Muscle of leg (tissue), 11 donors: ENCODE data around the gene HERPUD1. TPM values are rescaled to one million over a fixed set of nuclear protein-coding genes. Genes with fewer than 3 reads are reported as not detected.
"Not testable (repeated sequence)": the region's sequence is repeated elsewhere in the genome, so short reads cannot be mapped to it uniquely, and the experiment has no call there.

Source experiments
- DNase-seq: peaks from one replicate; pipeline ENCODE4 v3.0.0; 2013
- H3K27ac ChIP-seq: one replicate; pipeline ENCODE4 v1.5.1; 2013; ENCODE audit warnings: mild to moderate bottlenecking, low read length, control low read depth
- H3K27me3 ChIP-seq: one replicate; pipeline ENCODE4 v1.6.1; 2013; ENCODE audit warnings: low read length; ENCODE audit not compliant: control insufficient read depth, insufficient read depth
- H3K36me3 ChIP-seq: one replicate; pipeline ENCODE4 v1.6.1; 2013; ENCODE audit warnings: low read length; ENCODE audit not compliant: control insufficient read depth, insufficient read depth
- H3K4me1 ChIP-seq: one replicate; pipeline ENCODE4 v1.6.1; 2013; ENCODE audit warnings: low read length; ENCODE audit not compliant: control insufficient read depth, insufficient read depth
- H3K4me3 ChIP-seq: one replicate; pipeline ENCODE4 v1.5.1; 2013; ENCODE audit warnings: low read length, control low read depth
- H3K9me3 ChIP-seq: replicated peaks from 2 replicates; pipeline ENCODE4 v1.6.1; 2013; ENCODE audit warnings: low read depth, low read length; ENCODE audit not compliant: control insufficient read depth
- WGBS: methylation state at CpG from one replicate; pipeline ENCODE4 v1.1.5; 2013; ENCODE audit warnings: missing lambda C conversion rate; ENCODE audit not compliant: insufficient coverage; 5-methylcytosine and 5-hydroxymethylcytosine counted together
- polyA plus RNA-seq, 8 donors: library from polyadenylated mRNA; unstranded; fragments of 120-200 nt; gene quantifications; one replicate each; pipeline versions ENCODE4 v1.2.1 to v1.2.3, GENCODE V29; 2013; ENCODE audit warnings: inconsistent platforms in 1 of 8, low replicate concordance in 1 of 8; ENCODE audit not compliant: insufficient read length in 8 of 8, insufficient read depth in 1 of 8
- total RNA-seq: library from RNA; stranded (reverse); fragments of 120-200 nt; gene quantifications from one replicate; pipeline ENCODE4 v1.2.4, GENCODE V29; 2013

The HERPUD1 gene
- total and polyA plus RNA-seq, 9 donors: 41.9 to 89.0 (median 59.7) TPM

DNA sequence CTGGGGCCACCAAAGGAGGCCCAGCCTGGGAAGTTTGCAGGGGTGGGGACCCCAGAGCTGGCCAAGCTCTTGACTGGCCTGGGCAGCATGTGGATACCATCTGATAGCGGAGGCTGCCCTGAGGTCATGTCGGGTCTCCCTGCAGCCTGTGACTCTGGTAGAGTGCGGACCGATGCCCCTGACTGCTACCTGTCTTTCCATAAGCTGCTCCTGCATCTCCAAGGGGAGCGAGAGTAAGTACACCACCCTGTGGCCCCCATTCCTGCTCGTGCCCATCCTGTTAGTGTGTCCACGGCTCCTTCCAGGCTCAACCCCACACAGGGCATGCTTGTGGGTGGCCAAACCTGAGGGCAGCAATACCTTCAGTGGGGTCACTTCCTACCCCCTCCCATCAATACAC lies 37.8 kb downstream of the HERPUD1 start:
- H3K27ac ChIP-seq: no peak overlapping the region
- H3K4me1 ChIP-seq: peaks cover 16% of the 10 kb centered on the region
- no peak for DNase-seq
- WGBS: 96% methylated on average over 7 of the region's 7 CpGs
- no peak overlapping the region for H3K4me3 ChIP-seq
- no peaks in the 10 kb centered on the region for H3K27me3 ChIP-seq
- no peaks in the 10 kb centered on the region for H3K9me3 ChIP-seq
- no peaks in the 10 kb centered on the region for H3K36me3 ChIP-seq

DNA sequence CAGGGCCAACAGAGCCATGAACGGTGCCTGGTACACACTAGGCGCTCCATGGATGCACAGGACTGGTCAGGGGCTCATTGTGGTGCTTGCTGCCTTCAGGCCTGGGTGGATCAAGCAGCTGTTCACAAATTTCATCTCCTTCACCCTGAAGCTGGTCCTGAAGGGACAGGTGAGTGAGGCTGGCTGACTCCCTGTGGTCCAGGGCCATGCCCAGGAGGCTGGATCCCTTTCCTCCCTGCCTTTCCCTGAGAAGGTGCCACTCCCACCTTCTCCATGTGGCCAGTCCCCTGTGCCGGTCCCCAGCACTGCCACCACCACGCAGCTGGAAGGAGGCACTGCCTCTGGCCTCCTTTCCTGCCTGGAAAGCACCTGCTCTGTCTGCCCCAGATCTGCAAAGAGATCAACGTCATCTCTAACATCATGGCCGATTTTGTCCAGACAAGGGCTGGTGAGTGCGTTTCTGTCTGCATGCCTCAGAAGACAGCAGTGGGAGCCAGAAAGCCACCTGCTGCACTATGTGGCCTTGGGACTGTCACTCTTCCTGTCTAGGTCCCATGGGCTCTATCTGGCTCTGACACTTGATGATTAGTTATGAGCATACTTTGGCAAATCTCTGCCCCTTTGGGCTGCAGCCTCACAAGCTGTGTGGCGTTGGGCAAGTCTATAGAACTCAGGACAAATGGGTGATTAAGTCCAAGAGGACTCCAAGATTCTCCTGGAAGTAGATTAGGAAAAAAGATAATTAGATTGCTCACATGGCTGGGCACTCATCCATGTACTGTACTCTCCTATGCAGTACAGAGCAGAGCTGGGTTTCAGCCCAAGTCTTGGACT lies 39.2 kb downstream of the HERPUD1 start:
- Histone ChIP-seq H3K27ac (no peak overlapping the region), H3K4me3 (no peak overlapping the region), H3K4me1 (peaks cover 11% of the 10 kb centered on the region), H3K9me3 (no peaks in the 10 kb centered on the region), H3K27me3 (no peaks in the 10 kb centered on the region), H3K36me3 (no peaks in the 10 kb centered on the region)
- WGBS: 46% methylated on average over 8 of the region's 8 CpGs
- no peak for DNase-seq

DNA sequence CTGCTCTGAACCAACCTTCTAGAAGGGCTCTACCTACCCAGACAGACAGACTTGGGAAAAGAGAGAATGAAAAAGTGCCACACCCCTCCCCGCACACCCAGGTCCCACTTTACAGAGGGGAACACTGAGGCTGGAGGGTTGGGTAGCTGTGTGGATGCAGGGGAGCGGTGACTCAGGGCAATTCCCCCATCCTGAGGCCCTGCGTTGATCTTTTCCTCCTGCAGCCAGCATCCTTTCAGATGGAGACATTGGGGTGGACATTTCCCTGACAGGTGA lies 39.8 kb downstream of the HERPUD1 start:
- H3K4me3 ChIP-seq: no peak overlapping the region
- H3K4me1 ChIP-seq: peaks cover 11% of the 10 kb centered on the region
- H3K27ac ChIP-seq: no peak overlapping the region
- H3K36me3 ChIP-seq: no peaks in the 10 kb centered on the region
- no peak for DNase-seq
- no peaks in the 10 kb centered on the region for H3K9me3 ChIP-seq
- no CpG with 5 or more reads among the region's 3 CpGs for WGBS
- no peaks in the 10 kb centered on the region for H3K27me3 ChIP-seq

DNA sequence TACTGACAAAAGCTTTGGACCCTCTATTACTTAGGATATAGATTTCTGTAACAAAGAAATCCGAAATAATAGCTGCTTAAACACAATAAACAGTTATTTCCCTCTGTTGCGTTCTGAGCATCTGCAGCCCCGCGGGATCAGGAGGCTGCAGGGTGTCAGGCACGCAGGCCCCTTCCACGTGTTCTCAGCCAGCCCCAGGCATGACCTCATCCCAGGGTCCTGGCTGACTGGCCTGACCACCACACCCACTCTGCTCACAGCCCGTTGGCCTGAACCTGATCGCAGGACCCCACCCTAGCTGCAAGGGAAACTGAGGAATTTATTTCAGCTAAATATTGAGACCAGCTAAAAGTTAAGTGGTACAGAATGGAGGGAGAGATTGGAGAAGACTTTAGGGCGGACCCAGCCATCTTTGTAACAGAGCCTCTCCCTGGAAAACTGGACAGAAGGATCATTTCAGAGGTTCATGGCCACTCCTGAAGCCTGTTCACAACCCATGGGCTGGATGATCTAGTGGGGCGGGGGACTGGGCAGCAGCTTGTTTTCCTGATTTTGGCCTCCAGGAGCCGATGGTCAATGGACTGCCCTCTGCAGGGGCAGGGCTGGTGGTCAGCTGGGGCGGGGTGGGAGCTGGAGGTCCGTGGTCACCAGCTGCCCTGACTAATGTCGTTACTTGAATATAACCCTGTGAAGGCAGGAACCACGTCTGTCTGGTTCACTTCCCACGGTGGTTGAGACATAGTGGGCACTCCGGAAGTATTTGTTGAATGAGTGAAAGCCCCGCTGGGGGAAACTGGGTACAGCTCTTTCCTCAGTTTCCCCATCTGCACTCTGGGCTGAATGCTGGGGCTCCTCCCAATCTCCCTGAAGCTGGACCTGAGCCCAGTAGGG lies 40.7 kb downstream of the HERPUD1 start:
- Histone ChIP-seq H3K4me3 (no peak overlapping the region), H3K36me3 (no peaks in the 10 kb centered on the region), H3K27me3 (no peaks in the 10 kb centered on the region), H3K9me3 (no peaks in the 10 kb centered on the region), H3K27ac (no peak overlapping the region), H3K4me1 (peaks cover 11% of the 10 kb centered on the region)
- 64% methylated on average over 14 of the region's 18 CpGs for WGBS
- peak; percentile 52 for DNase-seq

DNA sequence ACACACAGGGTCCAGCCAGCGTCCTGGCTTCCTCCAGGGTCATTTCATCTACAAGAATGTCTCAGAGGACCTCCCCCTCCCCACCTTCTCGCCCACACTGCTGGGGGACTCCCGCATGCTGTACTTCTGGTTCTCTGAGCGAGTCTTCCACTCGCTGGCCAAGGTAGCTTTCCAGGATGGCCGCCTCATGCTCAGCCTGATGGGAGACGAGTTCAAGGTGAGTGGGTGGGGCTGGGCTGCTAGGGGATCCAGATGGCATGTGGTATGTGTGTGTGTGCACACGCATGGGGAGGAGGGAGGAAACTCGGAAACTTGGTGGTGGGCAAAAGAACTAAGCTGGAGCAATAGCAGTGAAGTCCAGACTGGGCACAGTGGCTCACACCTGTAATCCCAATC lies 41.4 kb downstream of the HERPUD1 start:
- DNase-seq: no peak

DNA sequence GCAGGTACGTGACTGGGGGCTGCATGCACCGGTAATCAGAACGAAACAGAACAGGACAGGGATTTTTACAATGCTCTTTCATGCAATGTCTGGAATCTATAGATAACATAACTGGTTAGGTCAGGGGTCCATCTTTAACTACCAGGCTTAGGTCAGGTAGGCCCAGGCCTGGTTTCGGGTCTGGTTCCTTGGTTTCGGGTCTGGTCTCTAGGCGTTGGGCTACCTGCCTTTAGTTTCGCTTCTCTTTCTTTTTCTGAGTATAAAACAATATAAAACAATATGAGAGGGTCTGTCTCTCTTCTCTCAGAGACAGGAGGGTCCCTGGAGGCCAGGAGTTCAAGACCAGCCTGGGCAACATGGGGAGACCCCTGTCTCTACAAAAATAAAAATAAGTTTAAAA lies 42.0 kb downstream of the HERPUD1 start:
- H3K27ac ChIP-seq, DNase-seq, H3K9me3 ChIP-seq, H3K27me3 ChIP-seq, H3K4me3 ChIP-seq, H3K36me3 ChIP-seq: not testable (repeated sequence)
- 80% methylated on average over 2 of the region's 7 CpGs for WGBS
- H3K4me1 ChIP-seq: peaks cover 11% of the 10 kb centered on the region

More for the DNA sequence above, 41.4 kb downstream of the HERPUD1 start:
- H3K4me3 ChIP-seq: no peak overlapping the region
- H3K27ac ChIP-seq: no peak overlapping the region
- H3K4me1 ChIP-seq: peaks cover 11% of the 10 kb centered on the region
- H3K36me3 ChIP-seq: no peaks in the 10 kb centered on the region
- H3K27me3 ChIP-seq: no peaks in the 10 kb centered on the region
- H3K9me3 ChIP-seq: no peaks in the 10 kb centered on the region
- whole genome bisulfite sequencing: 54% methylated on average over 7 of the region's 9 CpGs

DNA sequence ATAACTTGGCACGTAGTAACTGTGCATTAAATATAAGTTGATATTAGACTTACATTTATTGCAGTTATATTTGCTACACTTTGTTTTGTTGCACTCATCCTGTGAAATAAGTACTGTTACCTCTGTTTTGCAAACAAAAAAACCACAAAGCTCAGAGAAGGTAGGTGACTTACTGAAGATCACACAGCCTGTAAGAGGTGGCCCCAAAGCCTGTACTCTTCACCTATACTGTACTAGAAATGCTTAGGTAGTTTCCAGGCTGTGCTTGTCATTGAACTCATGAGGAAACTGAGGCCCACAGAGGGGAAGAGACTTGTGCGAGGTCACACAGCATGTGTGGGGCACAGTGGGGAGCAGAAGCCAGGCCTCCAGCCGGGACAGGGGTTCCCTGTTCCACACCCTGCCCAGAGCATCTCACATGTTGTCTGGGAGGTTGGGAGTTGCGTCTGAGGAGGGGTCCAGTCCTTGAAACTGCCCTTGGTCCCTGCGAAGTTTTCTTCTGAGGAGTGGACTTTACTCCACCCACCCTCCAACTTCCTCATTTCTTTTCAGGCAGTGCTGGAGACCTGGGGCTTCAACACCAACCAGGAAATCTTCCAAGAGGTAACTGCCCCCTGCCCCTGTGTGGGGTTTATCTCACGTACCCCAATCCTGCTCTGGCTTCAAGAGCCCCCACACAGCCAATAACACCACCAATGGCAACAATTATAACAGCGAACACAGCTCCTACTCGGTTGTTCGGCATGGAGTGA lies 42.8 kb downstream of the HERPUD1 start:
- Histone ChIP-seq H3K4me1 (peaks cover 11% of the 10 kb centered on the region), H3K9me3 (no peaks in the 10 kb centered on the region), H3K4me3 (no peak overlapping the region), H3K27me3 (no peaks in the 10 kb centered on the region), H3K27ac (no peak overlapping the region), H3K36me3 (no peaks in the 10 kb centered on the region)
- no peak for DNase-seq
- WGBS: 69% methylated on average over 5 of the region's 9 CpGs

DNA sequence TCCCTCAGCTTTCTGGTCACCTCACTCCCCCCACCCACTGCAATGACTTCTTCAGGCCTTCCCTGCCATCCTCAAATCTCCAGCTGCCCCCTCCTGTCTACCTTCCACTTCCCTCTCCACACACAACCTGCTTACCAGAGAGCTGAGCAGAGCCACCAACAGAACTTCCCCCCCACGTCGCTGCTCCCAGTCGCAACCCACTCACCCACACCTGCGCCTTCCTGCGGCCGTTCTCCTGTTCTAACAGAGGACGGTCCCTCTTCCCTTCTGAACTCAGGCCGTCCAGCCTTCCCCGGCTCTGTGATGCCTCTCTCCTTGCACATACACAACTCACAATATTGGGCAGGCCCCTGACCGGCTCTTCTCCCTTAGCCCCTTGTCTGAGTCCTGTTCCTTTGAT lies 43.8 kb downstream of the HERPUD1 start:
- Histone ChIP-seq H3K4me3 (no peak overlapping the region), H3K9me3 (no peaks in the 10 kb centered on the region), H3K27ac (no peak overlapping the region), H3K27me3 (no peaks in the 10 kb centered on the region), H3K4me1 (peaks cover 11% of the 10 kb centered on the region), H3K36me3 (no peaks in the 10 kb centered on the region)
- 75% methylated on average over 10 of the region's 10 CpGs for WGBS
- DNase-seq: no peak

DNA sequence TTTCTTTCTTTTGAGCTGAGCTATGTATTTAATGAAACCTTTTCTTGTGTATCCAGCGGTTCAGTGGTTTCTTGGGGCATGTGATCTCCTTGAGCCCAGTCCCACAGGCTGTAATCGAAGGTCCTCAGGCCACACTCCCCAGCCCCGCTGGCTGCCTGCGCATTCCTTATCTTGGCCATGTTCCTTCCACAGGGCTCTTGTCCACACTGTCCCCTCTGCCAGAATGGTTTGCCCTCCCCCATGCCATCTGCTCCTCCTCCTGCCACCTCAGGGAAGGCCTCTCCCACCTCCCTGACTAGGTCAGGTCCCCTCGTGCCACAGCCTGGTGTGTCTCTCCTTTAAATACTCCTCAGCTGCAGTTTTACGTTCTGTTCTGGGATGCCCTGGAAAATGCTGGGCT lies 45.3 kb downstream of the HERPUD1 start:
- H3K4me1 ChIP-seq: peaks cover 10% of the 10 kb centered on the region
- 68% methylated on average over 6 of the region's 6 CpGs for WGBS
- DNase-seq: no peak
- no peak overlapping the region for H3K4me3 ChIP-seq
- H3K36me3 ChIP-seq: no peaks in the 10 kb centered on the region
- H3K27ac ChIP-seq: no peak overlapping the region
- H3K9me3 ChIP-seq: no peaks in the 10 kb centered on the region
- H3K27me3 ChIP-seq: no peaks in the 10 kb centered on the region
